Tibial nerve (tissue), 4 donors: ENCODE data around the gene SPATS2L.

ENCODE experiments used
- CTCF ChIP-seq, 5 experiments: fragments of 200-600 bp in 3 of 5; fragments of 450-650 bp in 2 of 5; sonication (generic) in 3 of 5; IDR thresholded peaks; one replicate each; pipeline ENCODE4 v1.5.1; 2016 to 2019; ENCODE audit warnings: antibody characterized with exemption in 5 of 5, mild to moderate bottlenecking in 3 of 5, moderate library complexity in 2 of 5
- EP300 ChIP-seq, 2 donors: sonication (generic); formaldehyde crosslinking; IDR thresholded peaks; one replicate each; pipeline ENCODE4 v1.6.1; 2017; ENCODE audit warnings: antibody characterized with exemption in 2 of 2, mild to moderate bottlenecking in 1 of 2
- POLR2A ChIP-seq, 2 donors: fragments of 450-650 bp; IDR thresholded peaks; one replicate each; pipeline ENCODE4 v1.6.1; 2017; ENCODE audit warnings: antibody characterized with exemption in 2 of 2, mild to moderate bottlenecking in 2 of 2, moderate library complexity in 2 of 2

GRCh38 chr2:200352636-200353035 lies 46.1 kb downstream of the SPATS2L start:
- TF ChIP-seq CTCF (IDR thresholded peaks at IDR 0.05) (no peak), POLR2A (IDR thresholded peaks at IDR 0.05) (no peak), EP300 (IDR thresholded peaks at IDR 0.05) (no peak)
